GM12878 (cell line): ENCODE results near the gene SLC25A15. TPM values are rescaled to one million over a fixed set of nuclear protein-coding genes. Genes with fewer than 3 reads are reported as not detected.

Source experiments
- ATAC-seq: fragments of 200-7000 bp; cut with Tn5 transposase; 3 replicates; pipeline ENCODE4 v1.9.1; 2020; ENCODE audit warnings: mild to moderate bottlenecking, moderate library complexity
- BruUV-seq: library from RNA; stranded (reverse); fragments of 400-500 nt; replicated peaks from 2 replicates; lab custom pipeline; 2021; lab: Mats Ljungman, UMichigan
- CTCF ChIA-PET: fragments of 300-600 bp; sonication (Branson Sonifier 250); formaldehyde crosslinking; extraction: SDS; loops from one replicate; lab custom pipeline; 2021; ENCODE audit warnings: inconsistent platforms; lab: Yijun Ruan, JAX
- POLR2A ChIA-PET: fragments of 350-600 bp; formaldehyde crosslinking; extraction: SDS; loops from one replicate; lab custom pipeline; 2021; ENCODE audit warnings: inconsistent platforms; lab: Charles Lee
- RAD21 ChIA-PET: fragments of 300-600 bp; sonication (Branson Sonifier 250); formaldehyde crosslinking; loops from one replicate; lab custom pipeline; 2023; ENCODE audit warnings: antibody characterized with exemption; ENCODE audit not compliant: unreplicated experiment; lab: Charles Lee
- SMC1A ChIA-PET: fragments of 300-600 bp; sonication (Branson Sonifier 250); formaldehyde crosslinking; loops from one replicate; lab custom pipeline; 2023; ENCODE audit not compliant: unreplicated experiment, uncharacterized antibody; lab: Charles Lee
- DNase-seq: peaks from one replicate; pipeline ENCODE4 v3.0.0-alpha.2; 2011; ENCODE audit warnings: low read depth, low spot score
- FAIRE-seq: peaks from 3 replicates; lab custom pipeline; 2011; peaks lifted over from hg19 to GRCh38; lab: Jason Lieb, UNC
- H2AFZ ChIP-seq: 2 replicates; pipeline ENCODE4 v1.6.0; 2011; ENCODE audit warnings: low read depth, low read length, control low read depth; ENCODE audit not compliant: control insufficient read depth
- H3K27ac ChIP-seq: 2 replicates; pipeline ENCODE4 v1.5.1; 2011; ENCODE audit warnings: control low read depth; ENCODE audit not compliant: control insufficient read depth, insufficient read depth
- H3K27me3 ChIP-seq, 2 experiments: replicated peaks in 1 of 2; 2 replicates each; pipeline versions ENCODE4 v1.6.0 to v1.6.1; 2011; ENCODE audit warnings: low read length in 1 of 2; ENCODE audit not compliant: control insufficient read depth in 2 of 2, insufficient read depth in 2 of 2
- H3K36me3 ChIP-seq, 2 experiments: 2 replicates each; pipeline ENCODE4 v1.5.1; 2011; ENCODE audit warnings: low read length in 1 of 2; ENCODE audit not compliant: control insufficient read depth in 2 of 2, insufficient read depth in 2 of 2
- H3K4me1 ChIP-seq: 2 replicates; pipeline ENCODE4 v1.6.1; 2011; ENCODE audit warnings: mild to moderate bottlenecking, low read length, moderate library complexity, mixed read lengths; ENCODE audit not compliant: control insufficient read depth, insufficient read depth
- H3K4me2 ChIP-seq: 2 replicates; pipeline ENCODE4 v1.6.0; 2011; ENCODE audit warnings: control low read depth; ENCODE audit not compliant: control insufficient read depth, insufficient read depth
- H3K4me3 ChIP-seq: fragments of 200-600 bp; sonication (generic); 2 replicates; pipeline ENCODE4 v1.5.1; 2016
- H3K79me2 ChIP-seq: 2 replicates; pipeline ENCODE4 v1.6.0; 2011; ENCODE audit warnings: low read length; ENCODE audit not compliant: control insufficient read depth, insufficient read depth
- H3K9ac ChIP-seq: 2 replicates; pipeline ENCODE4 v1.8.0; 2011; ENCODE audit warnings: low read length, control low read depth, mixed read lengths; ENCODE audit not compliant: control insufficient read depth, insufficient read depth
- H3K9me3 ChIP-seq: replicated peaks from 3 replicates; pipeline ENCODE4 v1.5.1; 2011; ENCODE audit warnings: mild to moderate bottlenecking, low read length; ENCODE audit not compliant: control insufficient read depth, insufficient read depth
- H4K20me1 ChIP-seq: 2 replicates; pipeline ENCODE4 v1.6.0; 2011; ENCODE audit not compliant: control insufficient read depth, insufficient read depth
- BCL11A ChIP-seq: IDR thresholded peaks from 2 replicates; pipeline ENCODE4 v1.6.1; 2011; ENCODE audit warnings: low read depth, low read length
- CEBPB ChIP-seq, 2 experiments: fragments of 150-350 bp in 1 of 2; IDR thresholded peaks; 2 replicates each; pipeline ENCODE4 v1.6.1; 2012 to 2014; ENCODE audit warnings: low read depth in 2 of 2, low read length in 2 of 2, borderline replicate concordance in 1 of 2, inconsistent platforms in 1 of 2
- MEF2A ChIP-seq: IDR thresholded peaks from 2 replicates; pipeline ENCODE4 v1.6.1; 2011; ENCODE audit warnings: low read depth, mild to moderate bottlenecking, low read length, moderate library complexity; ENCODE audit not compliant: insufficient read depth
- NR2C1 ChIP-seq: fragments of 450-650 bp; IDR thresholded peaks from 2 replicates; pipeline ENCODE4 v1.6.1; 2017; ENCODE audit warnings: antibody characterized with exemption, mild to moderate bottlenecking, moderate library complexity
- SIX5 ChIP-seq: IDR thresholded peaks from 2 replicates; pipeline ENCODE4 v1.6.1; 2011; ENCODE audit warnings: mild to moderate bottlenecking, low read depth, low read length, moderate library complexity; ENCODE audit not compliant: severe bottlenecking
- ZNF24 ChIP-seq: fragments of 450-650 bp; IDR thresholded peaks from 2 replicates; pipeline ENCODE4 v1.6.1; 2017; ENCODE audit warnings: antibody characterized with exemption, mild to moderate bottlenecking
- WGBS: methylation state at CpG from one replicate; pipeline ENCODE4 v1.1.6; 2016; ENCODE audit warnings: low lambda C conversion rate; ENCODE audit not compliant: insufficient replicate concordance, insufficient coverage; ENCODE audit errors: missing lambda C conversion rate; 5-methylcytosine and 5-hydroxymethylcytosine counted together
- in situ Hi-C: fragments of 300-500 bp; cut with MboI; formaldehyde crosslinking; loops from 9 replicates; pipeline ENCODE4 v1.14.3; 2018; ENCODE audit warnings: mixed read lengths
- intact Hi-C: fragments of 100-400 bp; cut with micrococcal nuclease; formaldehyde crosslinking; loops from one replicate; pipeline ENCODE4 v1.14.2; 2022; ENCODE audit not compliant: unreplicated experiment
- polyA plus RNA-seq, 11 experiments: library from polyadenylated mRNA; depleted of rRNA in 4 of 11; unstranded in 6 of 11; stranded (reverse) in 5 of 11; fragments of >200 nt; fragmentation: Nextera tagmentation in 4 of 11; fragmentation: Illumina TruSeq in 1 of 11; extraction: Ambion mirVana in 4 of 11; extraction: Trizol in 1 of 11; gene quantifications; 1 replicate in 1 of 11; 2 replicates in 10 of 11; pipeline versions ENCODE4 v1.2.1 to v1.2.3, GENCODE V29; 2011 to 2016; ENCODE audit warnings: inconsistent platforms in 2 of 11, missing spikeins in 2 of 11, low read depth in 1 of 11
- total RNA-seq, 4 experiments: library from RNA; depleted of rRNA in 3 of 4; stranded (reverse); fragments of >200 nt in 3 of 4; fragmentation: Illumina TruSeq in 1 of 4; extraction: Trizol in 1 of 4; gene quantifications; 2 replicates each; pipeline versions ENCODE4 v1.2.1 to v1.2.3, GENCODE V29; 2013 to 2021
- TF ChIP-seq, protein P1 (sequence below): IDR thresholded peaks from 2 replicates; pipeline ENCODE4 v1.6.1; 2011; ENCODE audit warnings: mild to moderate bottlenecking, low read depth, low read length, moderate library complexity; ENCODE audit not compliant: insufficient replicate concordance
- TF ChIP-seq, protein P2 (sequence below): fragments of 450-650 bp; IDR thresholded peaks from 2 replicates; pipeline ENCODE4 v1.6.1; 2017; ENCODE audit warnings: mild to moderate bottlenecking, moderate library complexity
- TF ChIP-seq, protein P3 (sequence below), 3 experiments: IDR thresholded peaks in 2 of 3; conservative IDR thresholded peaks in 1 of 3; 2 replicates each; pipeline ENCODE4 v1.5.1; 2011; ENCODE audit warnings: low read depth in 3 of 3, low read length in 3 of 3, mild to moderate bottlenecking in 3 of 3, control low read depth in 2 of 3, moderate library complexity in 2 of 3, inconsistent platforms in 1 of 3, mixed read lengths in 1 of 3; ENCODE audit not compliant: control insufficient read depth in 2 of 3, insufficient read depth in 1 of 3; ENCODE audit errors: extremely low read depth in 1 of 3

The SLC25A15 gene
- total and polyA plus RNA-seq, 10 of the 15 experiments (the other 5 are each of a cell fraction or from before 2014, with no cell fraction given) = 2.7 to 20.6 (median 15.0) TPM

DNA sequence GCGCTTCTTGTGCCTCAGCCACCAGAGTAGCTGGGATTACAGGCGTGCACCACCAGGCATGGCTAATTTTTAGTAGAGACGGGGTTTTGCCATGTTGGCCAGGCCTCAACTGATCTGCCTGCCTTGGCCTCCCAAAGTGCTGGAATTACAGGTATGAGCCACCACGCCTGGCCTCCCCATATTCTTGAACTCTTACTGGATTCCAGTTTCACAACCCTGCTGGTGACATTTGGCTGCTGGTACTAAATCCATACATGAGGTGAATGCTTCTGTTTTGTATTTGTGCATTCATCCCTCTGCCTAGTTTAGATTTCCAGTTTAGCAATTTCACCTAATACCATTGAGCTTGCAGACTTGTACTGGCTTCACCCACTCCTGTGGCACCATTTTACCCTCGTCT lies 13.9 kb downstream of the SLC25A15 start:
- H3K79me2 ChIP-seq = no peaks in the 10 kb centered on the region
- FAIRE-seq (no peak), DNase-seq (no peak)
- no peak overlapping the region for H3K9ac ChIP-seq
- H3K27ac ChIP-seq = no peak overlapping the region
- no TSS peak for BruUV-seq
- no peaks in the 10 kb centered on the region for H3K4me1 ChIP-seq
- peaks cover 0 to 6% of the 10 kb centered on the region in 2 experiments; a peak in 1 of 4 replicates for H3K36me3 ChIP-seq
- H3K9me3 ChIP-seq = no peaks in the 10 kb centered on the region
- 87% methylated on average over 5 of the region's 5 CpGs for WGBS
- SMC1A ChIA-PET = interaction anchor here (0.8 kb wide), 1 partner anchor 16 kb away, joined by 3 read pairs; no protein-coding TSS in a partner anchor
- intact Hi-C loops = no loop called here
- H3K4me2 ChIP-seq = no peak overlapping the region
- in situ Hi-C loops = no loop called here
- H2AFZ ChIP-seq = no peak overlapping the region
- H4K20me1 ChIP-seq = no peaks in the 10 kb centered on the region
- no peak for TF ChIP-seq NR2C1
- no peak for TF ChIP-seq ZNF24
- no peak for TF ChIP-seq BCL11A
- no peak for TF ChIP-seq CEBPB (IDR thresholded peaks at IDR 0.05; ENCODE audit: borderline replicate concordance in 1 of 2, low read depth in 2 of 2, low read length in 2 of 2)
- TF ChIP-seq, protein P1, sequence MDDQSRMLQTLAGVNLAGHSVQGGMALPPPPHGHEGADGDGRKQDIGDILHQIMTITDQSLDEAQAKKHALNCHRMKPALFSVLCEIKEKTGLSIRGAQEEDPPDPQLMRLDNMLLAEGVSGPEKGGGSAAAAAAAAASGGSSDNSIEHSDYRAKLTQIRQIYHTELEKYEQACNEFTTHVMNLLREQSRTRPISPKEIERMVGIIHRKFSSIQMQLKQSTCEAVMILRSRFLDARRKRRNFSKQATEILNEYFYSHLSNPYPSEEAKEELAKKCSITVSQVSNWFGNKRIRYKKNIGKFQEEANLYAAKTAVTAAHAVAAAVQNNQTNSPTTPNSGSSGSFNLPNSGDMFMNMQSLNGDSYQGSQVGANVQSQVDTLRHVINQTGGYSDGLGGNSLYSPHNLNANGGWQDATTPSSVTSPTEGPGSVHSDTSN = no peak
- TF ChIP-seq, protein P2, sequence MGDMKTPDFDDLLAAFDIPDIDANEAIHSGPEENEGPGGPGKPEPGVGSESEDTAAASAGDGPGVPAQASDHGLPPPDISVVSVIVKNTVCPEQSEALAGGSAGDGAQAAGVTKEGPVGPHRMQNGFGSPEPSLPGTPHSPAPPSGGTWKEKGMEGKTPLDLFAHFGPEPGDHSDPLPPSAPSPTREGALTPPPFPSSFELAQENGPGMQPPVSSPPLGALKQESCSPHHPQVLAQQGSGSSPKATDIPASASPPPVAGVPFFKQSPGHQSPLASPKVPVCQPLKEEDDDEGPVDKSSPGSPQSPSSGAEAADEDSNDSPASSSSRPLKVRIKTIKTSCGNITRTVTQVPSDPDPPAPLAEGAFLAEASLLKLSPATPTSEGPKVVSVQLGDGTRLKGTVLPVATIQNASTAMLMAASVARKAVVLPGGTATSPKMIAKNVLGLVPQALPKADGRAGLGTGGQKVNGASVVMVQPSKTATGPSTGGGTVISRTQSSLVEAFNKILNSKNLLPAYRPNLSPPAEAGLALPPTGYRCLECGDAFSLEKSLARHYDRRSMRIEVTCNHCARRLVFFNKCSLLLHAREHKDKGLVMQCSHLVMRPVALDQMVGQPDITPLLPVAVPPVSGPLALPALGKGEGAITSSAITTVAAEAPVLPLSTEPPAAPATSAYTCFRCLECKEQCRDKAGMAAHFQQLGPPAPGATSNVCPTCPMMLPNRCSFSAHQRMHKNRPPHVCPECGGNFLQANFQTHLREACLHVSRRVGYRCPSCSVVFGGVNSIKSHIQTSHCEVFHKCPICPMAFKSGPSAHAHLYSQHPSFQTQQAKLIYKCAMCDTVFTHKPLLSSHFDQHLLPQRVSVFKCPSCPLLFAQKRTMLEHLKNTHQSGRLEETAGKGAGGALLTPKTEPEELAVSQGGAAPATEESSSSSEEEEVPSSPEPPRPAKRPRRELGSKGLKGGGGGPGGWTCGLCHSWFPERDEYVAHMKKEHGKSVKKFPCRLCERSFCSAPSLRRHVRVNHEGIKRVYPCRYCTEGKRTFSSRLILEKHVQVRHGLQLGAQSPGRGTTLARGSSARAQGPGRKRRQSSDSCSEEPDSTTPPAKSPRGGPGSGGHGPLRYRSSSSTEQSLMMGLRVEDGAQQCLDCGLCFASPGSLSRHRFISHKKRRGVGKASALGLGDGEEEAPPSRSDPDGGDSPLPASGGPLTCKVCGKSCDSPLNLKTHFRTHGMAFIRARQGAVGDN = no peak
- no peak for TF ChIP-seq SIX5
- TF ChIP-seq, protein P3, sequence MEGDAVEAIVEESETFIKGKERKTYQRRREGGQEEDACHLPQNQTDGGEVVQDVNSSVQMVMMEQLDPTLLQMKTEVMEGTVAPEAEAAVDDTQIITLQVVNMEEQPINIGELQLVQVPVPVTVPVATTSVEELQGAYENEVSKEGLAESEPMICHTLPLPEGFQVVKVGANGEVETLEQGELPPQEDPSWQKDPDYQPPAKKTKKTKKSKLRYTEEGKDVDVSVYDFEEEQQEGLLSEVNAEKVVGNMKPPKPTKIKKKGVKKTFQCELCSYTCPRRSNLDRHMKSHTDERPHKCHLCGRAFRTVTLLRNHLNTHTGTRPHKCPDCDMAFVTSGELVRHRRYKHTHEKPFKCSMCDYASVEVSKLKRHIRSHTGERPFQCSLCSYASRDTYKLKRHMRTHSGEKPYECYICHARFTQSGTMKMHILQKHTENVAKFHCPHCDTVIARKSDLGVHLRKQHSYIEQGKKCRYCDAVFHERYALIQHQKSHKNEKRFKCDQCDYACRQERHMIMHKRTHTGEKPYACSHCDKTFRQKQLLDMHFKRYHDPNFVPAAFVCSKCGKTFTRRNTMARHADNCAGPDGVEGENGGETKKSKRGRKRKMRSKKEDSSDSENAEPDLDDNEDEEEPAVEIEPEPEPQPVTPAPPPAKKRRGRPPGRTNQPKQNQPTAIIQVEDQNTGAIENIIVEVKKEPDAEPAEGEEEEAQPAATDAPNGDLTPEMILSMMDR (IDR thresholded peaks at IDR 0.05 in 2 of 3, conservative IDR thresholded peaks at IDR 0.05 in 1 of 3; ENCODE audit: control insufficient read depth in 2 of 3, extremely low read depth in 1 of 3, insufficient read depth in 1 of 3, low read depth in 3 of 3, low read length in 3 of 3) = no peak
- TF ChIP-seq MEF2A = no peak
- TF ChIP-seq, all 136 proteins: peak for 0
- RAD21 ChIA-PET = no interaction called here
- no peak overlapping the region for H3K4me3 ChIP-seq
- POLR2A ChIA-PET = no interaction called here
- ATAC-seq = no peak
- H3K27me3 ChIP-seq = no peaks in the 10 kb centered on the region
- CTCF ChIA-PET = no interaction called here
